OCI-LY1 (cell line): ENCODE measurements around the gene NGFR.

Experiments
- H2AFZ ChIP-seq: fragments of 200-600 bp; sonication (generic), shearing (Covaris generic); 2 replicates; pipeline ENCODE4 v1.6.0; 2014; ENCODE audit warnings: antibody characterized with exemption, mild to moderate bottlenecking, low read length
- H3F3A ChIP-seq: fragments of 200-600 bp; sonication (generic), shearing (Covaris generic); 2 replicates; pipeline ENCODE4 v1.6.0; 2014; ENCODE audit warnings: mild to moderate bottlenecking, antibody characterized with exemption, low read length, moderate library complexity; ENCODE audit not compliant: insufficient read depth
- H3K27ac ChIP-seq: fragments of 200-600 bp; sonication (generic); 2 replicates; pipeline ENCODE4 v1.5.1; 2014; ENCODE audit warnings: low read length, mixed run types, mild to moderate bottlenecking, low read depth; ENCODE audit not compliant: poor library complexity, severe bottlenecking
- H3K27me3 ChIP-seq: fragments of 200-600 bp; sonication (generic); 2 replicates; pipeline ENCODE4 v1.6.0; 2014; ENCODE audit warnings: antibody characterized with exemption, mild to moderate bottlenecking, low read length, moderate library complexity; ENCODE audit not compliant: insufficient read depth
- H3K36me3 ChIP-seq: fragments of 200-600 bp; sonication (generic); 2 replicates; pipeline ENCODE4 v1.6.1; 2014; ENCODE audit warnings: mild to moderate bottlenecking, antibody characterized with exemption, low read length, moderate library complexity, mixed read lengths; ENCODE audit not compliant: insufficient read depth
- H3K4me1 ChIP-seq: fragments of 200-600 bp; sonication (generic); 2 replicates; pipeline ENCODE4 v1.5.1; 2014; ENCODE audit warnings: mild to moderate bottlenecking, low read length, moderate library complexity; ENCODE audit not compliant: insufficient read depth, severe bottlenecking
- H3K4me2 ChIP-seq: fragments of 200-600 bp; sonication (generic), shearing (Covaris generic); 2 replicates; pipeline ENCODE4 v1.6.1; 2014; ENCODE audit warnings: low read length
- H3K4me3 ChIP-seq: fragments of 200-600 bp; sonication (generic); 2 replicates; pipeline ENCODE4 v1.5.1; 2014; ENCODE audit warnings: low read length, low read depth, mild to moderate bottlenecking, mixed read lengths; ENCODE audit not compliant: poor library complexity, severe bottlenecking
- H3K79me2 ChIP-seq: fragments of 200-600 bp; shearing (Covaris generic); 2 replicates; pipeline ENCODE4 v1.6.1; 2016; ENCODE audit warnings: mixed run types, low read length, mixed read lengths; ENCODE audit not compliant: insufficient read depth
- H3K9ac ChIP-seq: fragments of 200-600 bp; sonication (generic), shearing (Covaris generic); 2 replicates; pipeline ENCODE4 v1.6.1; 2014; ENCODE audit warnings: mild to moderate bottlenecking, low read length, mixed read lengths
- H3K9me2 ChIP-seq: fragments of 200-600 bp; sonication (generic), shearing (Covaris generic); 2 replicates; pipeline ENCODE4 v1.6.1; 2014; ENCODE audit warnings: low read depth, mild to moderate bottlenecking, low read length, mixed read lengths
- H3K9me3 ChIP-seq: fragments of 200-600 bp; shearing (Covaris generic); 2 replicates; pipeline ENCODE4 v1.6.1; 2014; ENCODE audit warnings: low read length, mixed read lengths
- H4K20me1 ChIP-seq: fragments of 200-600 bp; sonication (generic), shearing (Covaris generic); 2 replicates; pipeline ENCODE4 v1.6.0; 2016; ENCODE audit warnings: mild to moderate bottlenecking, low read length; ENCODE audit not compliant: insufficient read depth
- EZH2 ChIP-seq: fragments of 200-600 bp; sonication (generic), shearing (Covaris generic); IDR thresholded peaks from 2 replicates; pipeline ENCODE4 v1.8.0; 2017; ENCODE audit warnings: borderline replicate concordance, mixed run types, mild to moderate bottlenecking, antibody characterized with exemption, low read length, moderate library complexity, mixed read lengths
- TF ChIP-seq, protein P1 (sequence below): fragments of 200-600 bp; sonication (generic), shearing (Covaris generic); IDR thresholded peaks from 2 replicates; pipeline ENCODE4 v1.5.1; 2017; ENCODE audit warnings: mild to moderate bottlenecking, antibody characterized with exemption, low read length, moderate library complexity, mixed read lengths

Gene NGFR

DNA sequence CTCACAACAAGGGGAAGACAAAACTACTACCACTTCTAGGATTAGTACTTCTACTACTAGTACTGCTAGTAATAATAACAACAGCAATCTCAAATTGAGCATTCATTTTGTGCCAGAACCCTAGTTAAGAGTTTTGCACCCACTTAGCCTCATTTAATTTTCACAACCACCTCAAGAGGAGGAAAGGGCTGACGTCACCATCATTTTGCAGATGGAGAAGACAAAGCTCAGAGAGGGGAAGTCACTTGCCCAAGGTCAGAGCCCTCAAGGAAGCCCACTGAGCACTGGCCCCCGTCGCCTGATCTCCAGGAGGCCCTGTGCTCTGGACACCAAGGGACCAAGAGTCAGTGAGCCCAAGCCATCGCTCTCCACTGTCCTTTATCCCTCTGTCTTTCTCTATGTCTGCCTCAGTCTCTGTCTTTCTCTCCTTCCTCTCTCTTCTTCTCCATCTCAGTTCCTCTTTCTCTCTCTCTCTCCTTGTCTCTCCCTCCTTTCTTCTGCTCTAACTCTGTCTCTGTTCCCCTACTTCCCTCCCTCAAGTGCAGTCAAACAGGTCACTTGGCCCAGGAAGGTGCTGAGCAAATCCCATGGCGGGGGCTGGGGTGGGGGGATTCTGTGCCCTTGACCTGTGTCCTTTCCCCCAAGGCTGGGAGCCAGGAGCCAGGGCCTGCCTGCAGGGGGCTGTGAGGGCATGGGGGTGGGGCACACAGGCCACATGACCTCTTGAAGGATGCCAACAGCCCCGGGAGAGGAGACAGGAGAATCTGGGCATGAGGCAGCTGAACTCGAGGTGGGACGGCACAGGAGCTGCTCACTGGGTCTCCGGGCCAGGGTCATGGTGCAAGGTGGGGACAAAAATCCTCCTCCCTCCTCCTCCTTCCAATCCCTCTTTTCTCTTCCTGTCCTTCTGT, 11.2 kb upstream of the NGFR start:
- no peaks in the 10 kb centered on the region for H3K4me1 ChIP-seq
- H3K27ac ChIP-seq: no peak overlapping the region
- no peak overlapping the region for H3K4me3 ChIP-seq
- no peak overlapping the region for H3K4me2 ChIP-seq
- no peaks in the 10 kb centered on the region for H3F3A ChIP-seq
- no peak overlapping the region for H3K9ac ChIP-seq
- H3K9me2 ChIP-seq: no peaks in the 10 kb centered on the region
- TF ChIP-seq, protein P1, sequence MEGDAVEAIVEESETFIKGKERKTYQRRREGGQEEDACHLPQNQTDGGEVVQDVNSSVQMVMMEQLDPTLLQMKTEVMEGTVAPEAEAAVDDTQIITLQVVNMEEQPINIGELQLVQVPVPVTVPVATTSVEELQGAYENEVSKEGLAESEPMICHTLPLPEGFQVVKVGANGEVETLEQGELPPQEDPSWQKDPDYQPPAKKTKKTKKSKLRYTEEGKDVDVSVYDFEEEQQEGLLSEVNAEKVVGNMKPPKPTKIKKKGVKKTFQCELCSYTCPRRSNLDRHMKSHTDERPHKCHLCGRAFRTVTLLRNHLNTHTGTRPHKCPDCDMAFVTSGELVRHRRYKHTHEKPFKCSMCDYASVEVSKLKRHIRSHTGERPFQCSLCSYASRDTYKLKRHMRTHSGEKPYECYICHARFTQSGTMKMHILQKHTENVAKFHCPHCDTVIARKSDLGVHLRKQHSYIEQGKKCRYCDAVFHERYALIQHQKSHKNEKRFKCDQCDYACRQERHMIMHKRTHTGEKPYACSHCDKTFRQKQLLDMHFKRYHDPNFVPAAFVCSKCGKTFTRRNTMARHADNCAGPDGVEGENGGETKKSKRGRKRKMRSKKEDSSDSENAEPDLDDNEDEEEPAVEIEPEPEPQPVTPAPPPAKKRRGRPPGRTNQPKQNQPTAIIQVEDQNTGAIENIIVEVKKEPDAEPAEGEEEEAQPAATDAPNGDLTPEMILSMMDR: no peak
- TF ChIP-seq EZH2: no peak
- no peak overlapping the region for H2AFZ ChIP-seq
- H3K79me2 ChIP-seq: no peaks in the 10 kb centered on the region
- H3K27me3 ChIP-seq: peaks cover 9% of the 10 kb centered on the region; the same call in 1 of the 2 replicates
- H3K36me3 ChIP-seq: no peaks in the 10 kb centered on the region
- no peaks in the 10 kb centered on the region for H3K9me3 ChIP-seq
- no peaks in the 10 kb centered on the region for H4K20me1 ChIP-seq

DNA sequence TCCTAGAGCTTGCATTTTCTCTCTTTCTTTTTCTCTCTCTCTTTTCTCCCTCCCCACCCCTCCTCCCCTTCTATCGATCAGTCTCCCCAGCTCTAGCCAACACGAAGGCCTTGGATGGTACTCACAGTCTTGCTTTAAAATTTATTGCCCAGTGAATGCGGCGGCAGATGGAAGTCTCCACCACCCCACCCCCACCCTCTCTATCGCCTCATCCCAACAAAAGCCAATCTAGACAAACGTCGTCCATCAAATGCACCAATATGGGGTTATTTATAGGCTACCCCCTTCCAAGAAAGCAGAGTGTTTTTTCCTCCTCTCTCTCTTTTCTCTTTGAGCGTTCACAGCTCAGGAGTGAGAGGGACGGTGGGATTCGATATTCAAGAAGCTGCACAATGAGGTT, 10.5 kb upstream of the NGFR start:
- H2AFZ ChIP-seq: no peak overlapping the region
- H3K4me1 ChIP-seq: no peaks in the 10 kb centered on the region
- H3K36me3 ChIP-seq: no peaks in the 10 kb centered on the region
- no peak overlapping the region for H3K4me3 ChIP-seq
- no peak overlapping the region for H3K27ac ChIP-seq
- no peaks in the 10 kb centered on the region for H4K20me1 ChIP-seq
- H3K4me2 ChIP-seq: no peak overlapping the region
- H3K9me3 ChIP-seq: no peaks in the 10 kb centered on the region
- no peak overlapping the region for H3K9ac ChIP-seq
- H3K9me2 ChIP-seq: no peaks in the 10 kb centered on the region
- H3F3A ChIP-seq: no peaks in the 10 kb centered on the region
- TF ChIP-seq EZH2: no peak
- TF ChIP-seq, protein P1: no peak
- no peaks in the 10 kb centered on the region for H3K79me2 ChIP-seq
- peaks cover 9% of the 10 kb centered on the region; the same call in 1 of the 2 replicates for H3K27me3 ChIP-seq

- no peak overlapping the region for H3K9ac ChIP-seq
- no peaks in the 10 kb centered on the region for H4K20me1 ChIP-seq
- no peaks in the 10 kb centered on the region for H3K4me1 ChIP-seq
- H3K4me3 ChIP-seq: no peak overlapping the region
- H3K36me3 ChIP-seq: no peaks in the 10 kb centered on the region
- H3K9me3 ChIP-seq: no peaks in the 10 kb centered on the region
- H3F3A ChIP-seq: no peaks in the 10 kb centered on the region
- H3K27ac ChIP-seq: no peak overlapping the region
- no peak overlapping the region for H2AFZ ChIP-seq
- H3K4me2 ChIP-seq: no peak overlapping the region
- TF ChIP-seq, protein P1: no peak
- TF ChIP-seq EZH2: no peak
- H3K9me2 ChIP-seq: no peaks in the 10 kb centered on the region
- H3K79me2 ChIP-seq: no peaks in the 10 kb centered on the region
- H3K27me3 ChIP-seq: no peaks in the 10 kb centered on the region; the same call in 1 of the 2 replicates
Observed at GRCh38 chr17:49486012-49486641, 9.0 kb upstream of the NGFR start.
